SK-N-MC (cell line): ENCODE data around the gene TEX19.
"Not testable (repeated sequence)": the region's sequence is repeated elsewhere in the genome, so short reads cannot be mapped to it uniquely, and the experiment has no call there.

ENCODE experiments used
- EZH2 ChIP-seq: fragments of 200-600 bp; sonication (generic); IDR thresholded peaks from one replicate; pipeline ENCODE4 v1.6.1; 2017; ENCODE audit warnings: antibody characterized with exemption
- POLR2AphosphoS5 ChIP-seq: IDR thresholded peaks from 2 replicates; pipeline ENCODE4 v1.6.1; 2012; ENCODE audit warnings: mild to moderate bottlenecking, low read depth, low read length, borderline replicate concordance

DNA sequence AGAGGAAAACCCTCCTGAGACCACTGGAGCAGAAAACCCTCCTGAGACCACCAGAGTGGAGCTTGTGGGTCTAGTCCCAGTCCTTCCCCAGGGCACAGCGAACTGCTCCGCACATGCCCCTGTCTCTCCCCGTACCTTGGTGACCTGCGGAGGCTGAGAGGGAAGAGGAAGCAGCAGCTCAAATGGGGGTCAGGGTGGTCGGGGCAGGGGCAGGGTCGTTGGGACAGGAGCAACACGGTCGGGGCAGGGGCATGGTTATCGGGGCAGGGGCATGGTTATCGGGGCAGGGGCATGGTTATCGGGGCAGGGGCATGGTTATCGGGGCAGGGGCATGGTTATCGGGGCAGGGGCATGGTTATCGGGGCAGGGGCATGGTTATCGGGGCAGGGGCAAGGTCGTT lies 53.0 kb downstream of the TEX19 start:
- not testable (repeated sequence) for TF ChIP-seq EZH2, POLR2AphosphoS5
